ENCODE data around the gene UBE2J1. TPM values are rescaled to one million over a fixed set of nuclear protein-coding genes. Genes with fewer than 3 reads are reported as not detected.

Gene UBE2J1
- total RNA-seq, 2 experiments from 2014 or later: 26.1 to 31.2 TPM

GRCh38 chr6:89289710-89290109, 62.8 kb downstream of the UBE2J1 start:
- CTCF ChIA-PET: interaction anchor here (1.6 kb wide), 1 partner anchor 83 kb away, joined by 3 read pairs; no protein-coding TSS in a partner anchor
- DNase-seq: peak; percentile 18
- Mint-ChIP-seq H3K4me3 (no peak overlapping the region), H3K36me3 (no peaks in the 10 kb centered on the region), H3K27ac (no peak overlapping the region), H3K27me3 (no peaks in the 10 kb centered on the region), H3K4me1 (no peaks in the 10 kb centered on the region), H3K9me3 (ENCODE audit: low read depth) (no peaks in the 10 kb centered on the region)
- ATAC-seq: no peak

GRCh38 chr6:89287351-89288028, 65.0 kb downstream of the UBE2J1 start:
- CTCF ChIA-PET: interaction anchor here (0.8 to 1.7 kb wide), 2 partner anchors 12 to 79 kb away, joined by 3 to 4 read pairs; no protein-coding TSS in a partner anchor

GRCh38 chr6:89286516-89286915, 66.0 kb downstream of the UBE2J1 start:
- H3K36me3 Mint-ChIP-seq: no peaks in the 10 kb centered on the region
- no peak overlapping the region for H3K27ac Mint-ChIP-seq
- no peak overlapping the region for H3K4me3 Mint-ChIP-seq
- no peaks in the 10 kb centered on the region for H3K27me3 Mint-ChIP-seq
- H3K4me1 Mint-ChIP-seq: peaks cover 2% of the 10 kb centered on the region
- no peaks in the 10 kb centered on the region for H3K9me3 Mint-ChIP-seq (ENCODE audit: low read depth)
- CTCF ChIA-PET: interaction anchor here (0.8 kb wide), 1 partner anchor 11 kb away, joined by 3 read pairs; no protein-coding TSS in a partner anchor
- DNase-seq: peak; percentile 19
- ATAC-seq: no peak

More at GRCh38 chr6:89287351-89288028, 65.0 kb downstream of the UBE2J1 start:
- Mint-ChIP-seq H3K4me1 (no peaks in the 10 kb centered on the region), H3K27ac (no peak overlapping the region), H3K27me3 (no peaks in the 10 kb centered on the region), H3K9me3 (ENCODE audit: low read depth) (no peaks in the 10 kb centered on the region), H3K36me3 (no peaks in the 10 kb centered on the region), H3K4me3 (no peak overlapping the region)
- DNase-seq: peak; percentile 36
- ATAC-seq: no peak

GRCh38 chr6:89284963-89285735, 67.4 kb downstream of the UBE2J1 start:
- Mint-ChIP-seq H3K27me3 (no peaks in the 10 kb centered on the region), H3K27ac (no peak overlapping the region), H3K36me3 (no peaks in the 10 kb centered on the region), H3K9me3 (ENCODE audit: low read depth) (no peaks in the 10 kb centered on the region), H3K4me3 (no peak overlapping the region), H3K4me1 (peaks cover 2% of the 10 kb centered on the region)
- peak; percentile 27 for DNase-seq
- CTCF ChIA-PET: no interaction called here
- no peak for ATAC-seq

GRCh38 chr6:89284081-89284480, 68.4 kb downstream of the UBE2J1 start:
- CTCF ChIA-PET: no interaction called here

GRCh38 chr6:89282749-89283148, 69.8 kb downstream of the UBE2J1 start:
- no peaks in the 10 kb centered on the region for H3K27me3 Mint-ChIP-seq
- H3K4me3 Mint-ChIP-seq: no peak overlapping the region
- H3K27ac Mint-ChIP-seq: no peak overlapping the region
- DNase-seq: peak; percentile 33
- CTCF ChIA-PET: interaction anchor here (1.2 to 1.7 kb wide), 3 partner anchors 9 to 46 kb away, joined by 3 to 5 read pairs (median 3); no protein-coding TSS in a partner anchor
- peaks cover 7% of the 10 kb centered on the region for H3K4me1 Mint-ChIP-seq
- H3K9me3 Mint-ChIP-seq (ENCODE audit: low read depth): no peaks in the 10 kb centered on the region
- H3K36me3 Mint-ChIP-seq: no peaks in the 10 kb centered on the region
- ATAC-seq: no peak

More at GRCh38 chr6:89284081-89284480, 68.4 kb downstream of the UBE2J1 start:
- Mint-ChIP-seq H3K27me3 (no peaks in the 10 kb centered on the region), H3K27ac (no peak overlapping the region), H3K9me3 (ENCODE audit: low read depth) (no peaks in the 10 kb centered on the region), H3K36me3 (no peaks in the 10 kb centered on the region), H3K4me1 (peaks cover 2% of the 10 kb centered on the region), H3K4me3 (no peak overlapping the region)
- DNase-seq (no peak), ATAC-seq (no peak)

- Mint-ChIP-seq H3K9me3 (ENCODE audit: low read depth) (no peaks in the 10 kb centered on the region), H3K27ac (no peak overlapping the region), H3K36me3 (no peaks in the 10 kb centered on the region), H3K4me3 (no peak overlapping the region), H3K4me1 (peaks cover 7% of the 10 kb centered on the region), H3K27me3 (peaks cover 6% of the 10 kb centered on the region)
- peak; percentile 83 for ATAC-seq
- peak; percentile 66 for DNase-seq
- CTCF ChIA-PET: interaction anchor here (0.6 to 1.9 kb wide), 6 partner anchors 19 to 300 kb away, joined by 3 to 5 read pairs (median 4); no protein-coding TSS in a partner anchor
Measured at GRCh38 chr6:89281779-89282246, 70.7 kb downstream of the UBE2J1 start.

GRCh38 chr6:89278956-89279355, 73.6 kb downstream of the UBE2J1 start:
- CTCF ChIA-PET: no interaction called here
- Mint-ChIP-seq H3K4me3 (no peak overlapping the region), H3K36me3 (no peaks in the 10 kb centered on the region), H3K9me3 (ENCODE audit: low read depth) (no peaks in the 10 kb centered on the region), H3K27ac (no peak overlapping the region), H3K4me1 (peaks cover 7% of the 10 kb centered on the region), H3K27me3 (peaks cover 6% of the 10 kb centered on the region)
- DNase-seq (peak; percentile 39), ATAC-seq (no peak)

Other genes with a start within 250 kb of the UBE2J1 start
- not detected for gene SRSF12, start 234.7 kb downstream of the UBE2J1 start, total RNA-seq
- gene PM20D2, start 206.7 kb downstream of the UBE2J1 start, total RNA-seq: 10 to 100 TPM; 13.1 to 16.6 TPM
- not detected for gene GABRR1, start 135.4 kb downstream of the UBE2J1 start, total RNA-seq
- 1 to 10 TPM in 1 of 2 experiments, under 1 TPM in 1; 0.67 to 1.0 TPM for gene GABRR2, start 37.4 kb downstream of the UBE2J1 start, total RNA-seq
- 1 to 10 TPM; 1.3 to 5.7 TPM for gene RRAGD, start 59.6 kb upstream of the UBE2J1 start, total RNA-seq
- 1 to 10 TPM; 1.7 to 4.5 TPM for gene ANKRD6, start 80.4 kb upstream of the UBE2J1 start, total RNA-seq